Activated CD4-positive, CD25-positive, alpha-beta regulatory T cell (primary cell): ENCODE results near the gene CYREN.

ENCODE experiments used
- DNase-seq, 4 experiments: peaks; one replicate each; lab custom pipeline; 2025; lab: John Stamatoyannopoulos, UW

The CYREN gene

DNA sequence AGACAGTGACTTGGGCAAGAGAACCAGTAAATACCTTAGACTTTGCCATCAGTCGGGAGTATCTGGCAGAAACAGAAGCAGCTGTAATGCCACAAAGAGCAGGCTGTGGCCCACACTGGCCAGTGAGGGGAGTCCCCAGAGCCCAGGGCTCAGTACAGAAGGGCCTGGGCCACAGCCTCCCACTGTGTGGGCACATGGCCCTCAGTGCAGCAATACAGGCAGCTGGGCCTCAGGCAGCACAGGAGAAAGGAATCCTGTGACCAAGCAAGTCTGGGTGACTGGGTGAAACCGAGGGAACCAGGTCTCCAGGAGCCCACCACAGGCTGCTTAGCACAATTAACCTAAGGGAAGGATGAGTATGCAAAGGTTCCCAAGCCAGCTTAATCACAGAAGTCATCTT lies 26.8 kb upstream of the CYREN start:
- DNase-seq: no peak

DNA sequence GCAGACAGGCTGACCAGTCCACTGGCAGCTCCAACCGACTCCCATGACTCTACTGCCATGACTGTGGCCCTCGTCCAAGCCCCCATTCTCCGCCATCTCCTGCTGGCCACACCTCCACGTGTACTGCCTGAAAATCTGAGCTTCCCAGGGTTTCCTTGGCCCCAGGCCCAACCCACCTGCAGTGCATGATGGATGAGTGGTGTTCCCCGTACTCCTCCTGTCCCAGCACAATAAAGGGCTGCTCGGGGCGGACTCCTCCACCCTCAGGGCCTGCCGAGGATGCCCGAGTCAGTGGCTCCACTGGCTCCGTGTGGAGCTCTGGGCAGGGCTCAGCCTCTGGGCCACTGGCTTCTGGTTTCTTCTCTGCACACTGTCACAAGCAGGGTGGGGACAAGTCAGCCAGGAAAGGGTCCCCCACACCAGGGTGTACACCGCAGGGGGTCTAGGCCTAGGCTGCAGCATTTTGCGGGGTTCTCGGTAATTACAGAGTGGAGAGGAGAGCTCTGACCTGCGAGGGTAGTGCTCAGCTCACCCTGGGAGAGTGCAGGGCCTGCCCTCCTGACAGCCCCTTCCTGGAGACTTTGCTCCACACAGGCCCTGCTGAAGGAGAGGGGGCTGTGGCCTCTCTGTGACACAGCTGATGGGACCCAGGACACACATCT lies 25.6 kb upstream of the CYREN start:
- no peak for DNase-seq

DNA sequence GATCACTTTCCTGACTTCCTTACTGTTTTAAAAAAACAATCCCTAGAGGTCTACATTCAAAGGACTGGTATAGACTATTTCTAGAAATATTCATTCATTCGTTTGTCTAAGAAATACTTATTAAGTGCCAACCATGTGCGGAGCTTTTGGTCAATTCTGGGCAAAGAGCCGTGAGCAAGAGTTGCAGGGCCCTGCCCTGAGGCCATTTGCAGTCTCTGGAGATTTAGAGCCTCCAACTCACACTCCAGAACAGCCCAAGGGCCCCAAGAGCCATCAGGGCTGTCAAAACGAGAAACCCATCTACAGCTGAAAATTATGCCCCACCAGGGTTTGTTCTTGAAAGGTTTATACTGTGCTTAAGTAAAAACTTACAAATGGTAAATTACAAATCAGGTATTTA lies 24.6 kb upstream of the CYREN start:
- DNase-seq: no peak

DNA sequence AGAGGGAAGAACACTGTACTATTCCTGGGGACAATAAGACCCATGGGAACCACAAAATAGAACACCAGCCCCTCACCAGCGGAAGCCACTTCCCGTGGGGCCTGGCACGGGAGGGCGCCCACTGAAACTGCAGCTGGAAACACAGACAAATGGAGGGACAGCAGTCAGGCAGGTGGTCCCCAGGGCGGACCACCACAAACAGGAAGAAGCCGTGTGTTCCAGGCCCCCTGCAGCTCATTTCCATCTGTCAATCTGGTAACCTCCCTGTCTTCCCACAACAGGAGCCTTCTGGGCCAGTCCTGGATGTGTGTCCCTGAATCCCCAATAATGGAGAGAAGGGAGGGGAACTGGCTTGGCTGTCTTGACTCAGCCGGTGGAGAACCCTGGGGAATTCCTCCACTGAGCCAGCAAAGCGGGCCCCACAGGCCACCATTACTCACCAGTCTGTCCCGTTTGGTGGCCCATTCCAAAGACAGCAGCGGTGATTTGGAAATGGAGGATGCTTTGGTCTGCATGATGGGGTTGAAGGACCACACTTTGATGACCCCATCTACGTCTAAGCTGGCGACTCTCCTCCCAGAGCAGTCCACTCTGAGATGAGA lies 24.1 kb upstream of the CYREN start:
- DNase-seq: no peak

DNA sequence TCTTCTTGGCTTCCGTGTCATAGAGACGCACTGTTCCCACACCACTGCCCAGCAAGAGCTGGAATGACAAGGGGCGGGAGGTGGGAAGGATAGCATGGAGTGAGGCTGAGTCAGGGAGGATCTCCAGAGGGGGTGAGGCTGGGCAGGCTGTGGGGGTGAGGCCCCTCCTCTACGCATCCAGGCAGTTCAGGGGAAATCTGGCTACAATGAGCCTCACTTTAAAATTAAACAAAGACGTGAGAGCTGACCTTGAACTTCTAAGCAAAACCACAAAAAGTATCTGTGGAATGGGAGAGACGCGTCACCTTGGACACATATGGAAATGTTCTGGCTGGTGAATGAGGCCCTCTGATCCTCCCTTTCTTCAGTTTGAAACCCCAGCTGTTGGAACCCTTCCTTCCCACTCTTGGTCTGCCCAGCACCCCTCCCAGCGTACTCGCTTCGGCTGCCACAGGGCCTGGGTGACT lies 23.1 kb upstream of the CYREN start:
- DNase-seq: no peak

DNA sequence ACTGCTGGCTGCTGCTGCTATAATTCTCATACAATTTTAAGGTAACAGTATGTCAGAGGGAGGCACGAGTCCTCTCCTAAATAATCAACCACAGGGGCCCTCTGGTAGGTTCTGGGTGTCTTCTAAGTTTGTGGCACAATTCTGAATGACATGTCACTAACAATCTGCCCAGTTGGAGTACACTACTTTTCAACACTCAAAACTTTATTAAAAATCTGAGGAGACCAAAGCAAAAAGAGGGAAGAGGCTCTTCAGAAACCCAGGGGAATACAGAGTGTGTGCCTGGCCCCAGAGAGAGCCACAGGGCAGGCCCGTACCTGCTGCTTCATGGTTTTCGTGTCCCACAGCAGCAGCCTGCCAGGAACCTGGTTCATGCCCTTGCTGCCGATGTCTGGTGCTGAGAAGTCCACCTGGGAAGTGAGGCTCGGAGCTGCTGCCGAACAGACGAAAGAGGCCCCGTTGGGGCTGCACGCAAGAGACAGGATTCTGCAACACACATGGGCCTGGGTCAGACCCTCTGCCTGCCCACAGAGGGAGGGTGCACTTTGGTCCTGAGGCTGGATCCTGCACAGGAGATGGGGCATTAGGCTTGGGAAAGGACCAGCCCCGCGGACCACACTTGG lies 22.5 kb upstream of the CYREN start:
- no peak for DNase-seq

DNA sequence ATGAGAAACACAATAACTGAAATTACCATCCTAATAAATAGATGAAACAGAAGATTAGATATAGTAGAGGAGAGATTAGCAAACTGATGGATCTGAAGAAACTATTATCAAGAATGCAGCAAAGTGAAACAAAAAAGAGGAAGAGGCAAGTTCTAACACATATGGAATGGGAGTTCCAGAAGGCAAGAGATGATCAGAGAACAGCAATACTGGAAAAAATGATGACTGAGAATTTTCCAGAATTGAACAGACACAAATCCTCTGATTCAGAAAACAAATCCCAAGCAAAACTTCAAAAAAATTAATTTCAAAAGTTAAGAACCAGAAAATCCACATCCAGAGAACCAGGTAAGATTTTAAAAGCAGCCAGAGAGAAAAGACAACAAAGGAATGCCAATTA lies 20.2 kb upstream of the CYREN start:
- no peak for DNase-seq

DNA sequence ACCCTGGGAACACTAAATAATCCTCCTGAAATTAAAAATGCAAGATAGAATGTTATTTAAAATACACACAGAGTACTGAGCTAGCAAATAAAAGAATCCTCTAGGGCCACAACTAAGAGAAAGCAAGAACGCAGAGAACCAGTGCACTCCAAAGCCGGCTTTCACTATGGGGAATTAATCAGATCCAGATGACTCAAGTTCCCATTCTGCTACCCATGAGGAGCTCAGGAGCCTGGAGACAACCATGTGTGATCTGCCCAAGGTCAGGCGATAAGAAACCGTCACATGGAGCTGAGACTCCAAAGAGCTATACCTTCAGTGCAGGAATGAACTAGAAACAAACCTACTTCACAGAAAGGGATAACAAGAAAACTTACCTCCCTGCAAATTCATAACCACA lies 19.5 kb upstream of the CYREN start:
- DNase-seq: no peak

DNA sequence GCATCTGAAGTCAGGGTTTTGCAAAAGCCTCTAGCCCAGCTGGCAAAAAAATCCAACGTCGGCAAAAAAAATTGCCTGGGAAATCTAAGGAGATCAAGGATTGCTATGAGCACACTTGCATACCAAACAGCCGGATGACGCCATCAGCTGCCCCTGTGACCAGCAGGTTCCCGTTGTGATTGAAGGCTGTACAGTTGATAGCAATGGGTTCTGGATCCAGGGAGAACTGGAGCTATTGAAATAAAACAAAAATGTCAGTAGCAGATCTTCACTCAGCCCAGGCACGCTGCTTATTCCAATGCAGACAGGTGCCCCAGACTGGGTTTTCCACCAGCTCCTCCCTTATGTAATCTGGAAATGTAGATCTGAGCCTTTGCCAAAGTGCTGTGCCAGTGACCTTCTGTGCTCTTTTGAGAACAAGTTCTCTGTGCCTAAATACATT lies 18.7 kb upstream of the CYREN start:
- DNase-seq: no peak

DNA sequence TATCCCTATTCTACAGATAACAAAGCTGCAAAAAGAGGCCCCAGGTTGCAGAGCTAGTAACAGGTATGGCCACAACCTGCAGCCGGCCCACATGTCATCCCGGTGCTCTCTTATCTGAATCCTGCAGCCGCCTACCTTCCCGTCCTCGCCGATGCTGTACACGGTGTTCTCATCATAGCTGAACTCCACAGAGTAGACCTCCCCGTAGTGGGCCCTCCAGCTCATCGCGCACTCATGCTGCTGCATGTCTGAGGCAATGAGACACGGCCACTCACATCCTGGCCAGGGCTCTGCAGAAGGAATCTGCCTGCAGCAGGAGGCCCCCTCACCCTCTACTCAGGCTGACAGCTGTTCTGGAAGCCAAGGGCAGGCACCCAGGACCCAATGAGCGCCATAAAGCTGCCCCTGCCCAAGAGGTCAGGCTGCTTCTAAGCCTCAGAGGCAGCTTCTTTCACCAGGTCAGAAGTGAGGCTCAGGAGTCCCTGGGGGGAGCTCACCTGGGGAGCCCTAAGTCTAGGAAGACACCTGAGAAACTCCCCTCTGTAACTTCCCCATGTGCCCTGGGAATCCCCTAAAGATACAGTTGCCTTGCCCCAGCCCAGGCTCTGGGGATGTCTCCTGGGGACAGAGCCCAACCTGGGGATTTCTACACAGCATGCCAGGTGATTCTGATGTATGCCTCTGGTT lies 17.9 kb upstream of the CYREN start:
- DNase-seq: no peak

DNA sequence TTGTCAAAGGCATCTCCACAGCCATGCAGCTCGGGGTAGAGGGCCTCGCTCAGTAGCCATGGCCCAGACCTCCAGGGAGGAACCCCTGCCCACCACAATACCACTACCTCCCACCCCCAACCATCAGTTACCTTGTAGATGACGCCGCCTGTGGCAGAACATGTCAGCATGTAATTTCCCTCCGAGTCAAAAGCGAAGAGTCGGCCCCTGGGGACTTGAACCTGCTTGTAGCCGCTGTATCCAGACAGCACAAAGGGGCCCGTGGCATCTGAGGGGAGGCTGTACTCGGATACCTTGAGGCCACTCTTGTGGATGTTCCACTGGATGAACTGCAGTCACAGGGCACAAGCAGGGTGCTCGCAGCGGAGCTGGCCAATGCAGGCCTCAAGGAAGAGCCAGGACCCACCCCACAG lies 16.3 kb upstream of the CYREN start:
- no peak for DNase-seq

DNA sequence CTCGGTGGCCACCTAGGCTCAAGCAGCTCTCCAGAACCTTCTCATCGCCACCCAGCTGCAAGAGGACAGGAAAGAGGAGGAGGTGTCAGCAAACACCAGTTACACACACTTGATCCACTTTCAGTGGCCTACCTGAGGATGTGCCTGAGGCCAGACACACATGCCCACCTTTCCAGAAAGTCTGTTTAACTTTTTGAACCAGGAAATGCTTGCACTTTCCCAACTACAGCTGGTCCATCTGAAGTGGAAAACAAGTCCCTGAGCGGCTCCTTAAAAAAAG lies 15.7 kb upstream of the CYREN start:
- DNase-seq: no peak

DNA sequence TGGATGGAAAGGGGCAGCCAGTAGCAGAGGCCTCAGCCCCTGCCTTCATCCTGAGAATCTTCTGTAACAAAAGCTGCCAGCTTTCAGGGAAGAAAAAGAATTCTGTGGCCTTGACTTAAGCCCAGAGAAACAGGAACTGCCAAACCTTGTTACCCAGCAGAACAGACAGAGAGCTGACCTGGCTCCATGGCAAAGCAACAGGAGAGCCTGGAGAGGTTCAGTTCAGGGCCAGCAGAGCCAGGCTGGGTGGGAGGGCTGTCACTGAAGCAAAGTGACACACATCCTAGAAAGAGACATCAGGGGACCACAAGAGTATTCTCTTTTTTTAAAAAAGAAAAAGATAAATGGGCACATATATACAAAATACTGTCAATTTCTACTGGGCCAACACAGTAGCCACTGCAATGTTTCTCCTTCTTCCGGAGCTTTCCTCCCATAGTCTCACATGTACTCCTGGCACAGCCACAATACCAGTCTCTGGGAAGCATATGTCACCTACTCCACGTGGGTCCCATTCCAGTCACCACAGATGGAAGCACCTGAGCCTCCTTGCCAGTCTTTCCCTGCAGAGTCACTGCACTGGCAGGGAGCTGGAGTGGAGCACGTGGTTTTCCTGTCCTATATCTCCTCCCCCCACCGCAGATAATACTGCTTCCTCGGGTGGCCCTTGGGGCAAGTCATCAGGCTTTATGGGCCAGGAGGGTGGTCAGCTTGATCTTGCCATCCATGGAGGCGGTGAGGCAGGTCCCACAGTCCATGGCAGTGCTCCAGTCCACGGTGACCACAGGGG lies 15.2 kb upstream of the CYREN start:
- no peak for DNase-seq

DNA sequence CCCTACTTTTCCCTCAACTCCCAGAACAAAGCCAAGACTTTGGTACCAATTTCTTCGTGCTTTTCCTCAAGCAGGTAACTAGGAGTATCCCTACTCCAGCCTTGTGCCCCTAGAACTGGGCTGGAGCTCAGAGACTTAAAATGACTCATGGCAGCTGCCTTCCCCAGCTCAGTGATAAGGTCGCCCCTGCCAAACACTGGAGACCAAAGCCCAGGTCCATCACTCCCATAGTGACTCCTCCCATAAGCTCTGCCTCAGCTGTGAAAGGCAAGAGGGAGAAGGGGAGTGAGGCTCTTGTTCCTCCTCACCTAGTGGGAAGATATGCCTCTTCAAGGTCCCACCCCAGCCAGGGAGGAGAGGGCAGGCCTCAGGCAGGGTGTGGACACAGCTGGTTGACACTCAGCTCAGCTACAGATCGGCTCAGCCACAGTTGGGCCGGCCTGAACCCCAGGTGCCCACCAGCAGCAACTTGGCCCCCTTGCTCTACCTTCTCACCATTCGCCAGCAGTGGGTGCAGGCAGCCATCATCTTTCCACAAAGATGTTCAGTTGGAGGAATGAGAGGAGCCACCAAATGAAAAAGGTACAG lies 13.8 kb upstream of the CYREN start:
- DNase-seq: no peak

DNA sequence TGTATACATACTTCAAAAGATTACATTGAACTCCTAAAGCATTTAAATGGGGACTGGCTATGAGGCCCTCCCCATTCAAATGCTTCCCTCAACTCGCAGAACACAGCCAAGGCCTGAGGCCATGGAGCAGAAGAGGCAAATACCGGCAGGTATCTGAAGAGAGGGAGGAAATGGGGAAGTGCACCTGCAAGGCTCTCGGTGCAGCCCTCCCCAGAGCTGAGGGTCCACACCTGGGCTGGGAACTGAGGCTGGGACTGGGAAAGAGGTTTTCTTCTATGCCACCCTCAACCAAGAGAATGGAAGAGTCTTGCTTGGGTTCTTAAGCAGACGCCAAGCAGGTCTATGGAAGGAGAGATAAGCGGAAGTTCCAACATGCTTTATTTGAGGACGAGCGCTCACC lies 13.0 kb upstream of the CYREN start:
- no peak for DNase-seq

DNA sequence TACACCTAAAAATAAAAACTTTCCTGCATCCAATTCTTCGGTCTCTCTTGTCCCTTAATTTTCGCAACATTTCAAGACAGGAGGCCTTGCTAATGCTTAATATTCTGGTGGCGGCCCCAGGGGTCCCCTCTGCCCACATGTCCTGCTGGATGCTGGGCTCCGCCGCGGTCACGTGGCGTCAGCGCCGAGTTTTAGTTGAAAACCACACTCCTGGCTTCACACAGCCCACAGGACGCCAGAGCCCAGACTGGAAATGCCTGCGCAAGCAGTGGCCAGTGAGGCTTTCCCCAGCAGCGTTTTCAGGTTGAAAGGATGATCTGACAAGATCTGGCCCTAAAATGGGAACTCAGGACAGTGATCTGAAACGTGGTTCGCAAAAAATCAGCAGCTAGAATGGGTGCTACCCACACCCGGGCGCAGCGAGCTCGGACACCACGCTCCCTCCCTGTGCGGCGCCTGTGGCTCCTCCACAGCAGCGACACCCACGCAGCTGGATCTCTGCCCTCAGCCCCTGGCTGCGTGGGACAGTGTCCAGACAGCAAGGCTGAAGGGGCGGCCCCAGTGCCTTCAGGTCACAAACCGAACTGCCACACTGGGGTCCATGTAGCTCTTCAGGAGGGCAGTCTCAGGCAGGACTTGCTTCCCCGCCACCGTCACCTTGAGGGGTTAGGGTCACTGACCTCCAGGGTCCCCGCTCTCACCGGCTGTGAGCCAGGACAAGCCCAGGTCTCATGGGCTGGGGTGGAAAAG lies 11.6 kb upstream of the CYREN start:
- no peak for DNase-seq

DNA sequence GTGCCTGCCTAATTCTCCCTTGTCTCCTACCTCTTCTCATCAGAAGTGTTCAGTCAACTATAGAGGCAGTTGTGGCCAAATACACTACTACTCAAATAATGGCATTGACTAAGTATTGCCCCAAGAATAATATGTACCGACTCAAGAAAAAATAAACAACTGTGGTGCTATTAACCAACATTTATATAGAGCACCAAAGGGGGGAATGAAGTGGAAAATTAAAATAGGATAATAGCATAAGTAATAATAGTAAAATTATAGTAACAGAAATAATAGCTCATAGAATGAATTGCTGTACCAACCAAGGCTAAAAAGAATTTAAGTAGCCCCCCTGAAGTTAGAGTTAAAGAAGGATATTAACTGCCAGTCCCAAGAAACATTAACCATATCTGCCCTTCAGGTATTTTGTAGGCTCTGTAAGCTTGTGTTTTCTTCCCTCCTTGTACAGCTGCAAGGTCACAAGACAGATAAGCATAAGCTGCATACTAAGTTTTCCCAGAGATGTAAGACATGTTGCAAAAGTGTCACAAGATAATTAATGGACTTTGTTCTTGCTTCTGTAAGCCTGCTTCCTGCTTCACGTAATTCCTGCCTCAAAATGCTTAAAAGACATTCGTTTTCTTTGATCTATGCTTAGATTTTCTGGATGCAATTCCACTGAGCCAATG lies 10.9 kb upstream of the CYREN start:
- DNase-seq: no peak

DNA sequence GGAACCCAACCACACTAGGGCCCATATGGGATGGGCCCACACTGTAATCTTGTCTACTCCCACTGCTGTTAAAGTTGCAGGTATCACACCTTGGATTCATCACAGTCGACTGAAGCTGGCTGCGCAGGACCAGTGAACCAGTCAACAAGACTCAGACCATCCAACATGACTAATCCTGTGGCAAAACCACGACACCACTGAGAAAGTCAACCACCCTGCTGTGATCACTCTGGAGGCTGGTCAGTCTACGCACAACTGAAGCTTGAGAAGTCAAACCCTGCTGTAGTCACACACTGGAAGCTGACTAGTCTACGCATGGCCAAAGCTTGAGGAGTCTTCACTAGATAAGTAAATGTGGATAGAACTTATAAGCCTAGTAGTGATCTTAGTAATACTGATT lies 9.6 kb upstream of the CYREN start:
- no peak for DNase-seq

DNA sequence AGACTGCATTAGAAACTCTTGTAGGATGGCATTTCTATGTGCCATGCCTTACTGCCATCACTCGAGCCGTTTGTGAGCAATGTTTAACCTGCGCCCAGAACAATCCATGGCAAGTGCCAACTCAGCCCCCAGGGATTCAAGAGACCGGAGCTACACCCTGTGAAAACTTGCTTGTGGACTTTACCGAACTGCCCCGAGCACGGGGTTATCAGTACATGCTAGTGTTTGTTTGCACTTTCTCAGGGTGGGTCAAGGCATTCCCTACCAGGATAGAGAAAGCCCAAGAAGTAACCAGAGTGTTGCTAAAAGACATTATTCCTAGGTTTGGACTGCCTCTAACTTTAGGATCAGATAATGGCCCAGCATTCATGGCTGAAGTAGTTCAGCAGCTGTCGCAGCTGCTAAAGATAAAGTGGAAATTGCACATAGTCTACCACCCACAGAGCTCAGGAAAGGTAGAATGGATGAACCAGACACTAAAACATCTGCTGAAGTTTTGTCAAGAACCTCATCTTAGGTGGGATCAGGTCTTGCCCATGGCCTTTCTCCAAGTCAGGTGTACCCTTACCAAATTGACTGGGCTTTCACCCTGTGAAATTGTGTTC lies 8.9 kb upstream of the CYREN start:
- no peak for DNase-seq

DNA sequence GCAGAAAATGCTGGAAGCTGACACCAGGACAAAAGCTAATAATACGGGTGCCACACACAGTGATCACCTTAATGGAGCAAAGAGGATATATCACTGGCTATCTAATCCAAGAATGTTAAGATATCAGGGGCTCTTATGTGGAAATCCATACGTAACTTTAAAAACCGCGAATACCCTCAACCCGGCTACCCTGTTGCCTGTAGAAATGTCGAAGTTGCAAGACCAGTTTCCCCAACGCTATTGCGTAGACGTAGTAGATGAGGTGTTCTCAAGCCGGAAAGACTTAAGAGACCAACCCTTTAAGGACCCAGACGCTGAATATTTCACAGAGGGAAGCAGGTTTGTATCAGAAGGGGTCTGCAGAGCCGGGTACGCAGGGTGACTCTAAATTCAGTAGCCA lies 7.9 kb upstream of the CYREN start:
- no peak for DNase-seq
